Measurements from ENCODE around the gene TTLL5.

The TTLL5 gene

GRCh38 chr14:75833326-75834020, 172.4 kb downstream of the TTLL5 start:
- H3K36me3 ChIP-seq: peaks cover 3% of the 10 kb centered on the region; the same call in 1 of the 2 replicates
- H3K9me3 ChIP-seq: no peaks in the 10 kb centered on the region
- TF ChIP-seq CTCF (IDR thresholded peaks at IDR 0.05; ENCODE audit: low read depth, low read length): no peak
- H3K27me3 ChIP-seq: no peaks in the 10 kb centered on the region
- peaks cover 6% of the 10 kb centered on the region for H3K4me1 ChIP-seq
- H3K4me3 ChIP-seq (ENCODE audit: low read depth, low read length): no peak overlapping the region
- DNase-seq: no peak

- peaks cover 6% of the 10 kb centered on the region for H3K4me1 ChIP-seq
- TF ChIP-seq CTCF (IDR thresholded peaks at IDR 0.05; ENCODE audit: low read depth, low read length): no peak
- H3K4me3 ChIP-seq (ENCODE audit: low read depth, low read length): no peak overlapping the region
- no peak for DNase-seq
- H3K9me3 ChIP-seq: no peaks in the 10 kb centered on the region
- peaks cover 3% of the 10 kb centered on the region; the same call in 1 of the 2 replicates for H3K36me3 ChIP-seq
- no peaks in the 10 kb centered on the region for H3K27me3 ChIP-seq
Measured at GRCh38 chr14:75835156-75835725, 174.2 kb downstream of the TTLL5 start.

GRCh38 chr14:75835737-75836136, 174.7 kb downstream of the TTLL5 start:
- no peak overlapping the region for H3K4me3 ChIP-seq (ENCODE audit: low read depth, low read length)
- H3K27me3 ChIP-seq: no peaks in the 10 kb centered on the region
- peaks cover 3% of the 10 kb centered on the region; the same call in 1 of the 2 replicates for H3K36me3 ChIP-seq
- no peak for TF ChIP-seq CTCF (IDR thresholded peaks at IDR 0.05; ENCODE audit: low read depth, low read length)
- DNase-seq: no peak
- H3K4me1 ChIP-seq: peaks cover 6% of the 10 kb centered on the region
- no peaks in the 10 kb centered on the region for H3K9me3 ChIP-seq

GRCh38 chr14:75837151-75837787, 176.2 kb downstream of the TTLL5 start:
- peaks cover 3% of the 10 kb centered on the region; the same call in 1 of the 2 replicates for H3K36me3 ChIP-seq
- TF ChIP-seq CTCF (IDR thresholded peaks at IDR 0.05; ENCODE audit: low read depth, low read length): no peak
- peaks cover 6% of the 10 kb centered on the region for H3K4me1 ChIP-seq
- H3K9me3 ChIP-seq: no peaks in the 10 kb centered on the region
- H3K4me3 ChIP-seq (ENCODE audit: low read depth, low read length): no peak overlapping the region
- H3K27me3 ChIP-seq: no peaks in the 10 kb centered on the region
- DNase-seq: no peak

- TF ChIP-seq CTCF (IDR thresholded peaks at IDR 0.05; ENCODE audit: low read depth, low read length): no peak
- Histone ChIP-seq H3K9me3 (no peaks in the 10 kb centered on the region), H3K27me3 (no peaks in the 10 kb centered on the region), H3K4me1 (no peaks in the 10 kb centered on the region), H3K36me3 (peaks cover 7% of the 10 kb centered on the region), H3K4me3 (ENCODE audit: low read depth, low read length) (no peak overlapping the region)
- no peak for DNase-seq
Measured at GRCh38 chr14:75840911-75841310, 179.9 kb downstream of the TTLL5 start.

- no peak for DNase-seq
- Histone ChIP-seq H3K4me1 (no peaks in the 10 kb centered on the region), H3K36me3 (peaks cover 4% of the 10 kb centered on the region; the same call in 1 of the 2 replicates), H3K4me3 (ENCODE audit: low read depth, low read length) (no peak overlapping the region), H3K9me3 (no peaks in the 10 kb centered on the region), H3K27me3 (no peaks in the 10 kb centered on the region)
- no peak for TF ChIP-seq CTCF (IDR thresholded peaks at IDR 0.05; ENCODE audit: low read depth, low read length)
Measured at GRCh38 chr14:75842551-75842950, 181.5 kb downstream of the TTLL5 start.

Measured in BE2C (cell line).